Measurements from ENCODE around the gene UQCRC2.

UQCRC2 gene

GRCh38 chr16:22004341-22004740, 51.2 kb downstream of the UQCRC2 start:
- H3K4me3 ChIP-seq (ENCODE audit: low read depth, low read length), result no peak overlapping the region
- no peak for DNase-seq (ENCODE audit: low read depth)
- TF ChIP-seq CTCF (IDR thresholded peaks at IDR 0.05; ENCODE audit: control insufficient read depth, extremely low read depth, insufficient read depth), result no peak

- TF ChIP-seq CTCF (IDR thresholded peaks at IDR 0.05; ENCODE audit: control insufficient read depth, extremely low read depth, insufficient read depth), result no peak
- H3K4me3 ChIP-seq (ENCODE audit: low read depth, low read length), result no peak overlapping the region
- no peak for DNase-seq (ENCODE audit: low read depth)
These were observed 52.6 kb downstream of the UQCRC2 start for GRCh38 chr16:22005746-22006145.

DNA sequence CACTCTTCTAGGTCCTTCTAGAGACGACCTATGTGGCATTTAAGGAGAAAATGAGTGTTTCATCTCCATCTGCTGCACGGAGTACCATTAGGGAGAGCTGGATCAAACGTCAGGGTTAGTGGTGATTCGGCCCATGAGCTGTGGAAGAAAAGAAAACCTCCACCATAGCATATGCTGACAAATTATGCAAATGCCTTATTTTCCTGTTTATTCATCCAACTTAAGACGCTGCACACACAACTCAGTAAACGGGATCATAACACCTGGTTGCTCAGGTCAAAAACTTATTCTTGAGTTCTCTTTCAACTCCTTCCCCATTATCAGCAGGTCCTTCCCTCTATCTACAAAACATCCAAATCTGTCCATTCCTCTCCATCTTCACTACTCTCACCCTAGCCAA, 53.5 kb downstream of the UQCRC2 start:
- DNase-seq (ENCODE audit: low read depth), result no peak
- peak overlapping the region; percentile 78 for H3K4me3 ChIP-seq (ENCODE audit: low read depth, low read length)
- TF ChIP-seq CTCF (IDR thresholded peaks at IDR 0.05; ENCODE audit: control insufficient read depth, extremely low read depth, insufficient read depth), result no peak

- TF ChIP-seq CTCF (IDR thresholded peaks at IDR 0.05; ENCODE audit: control insufficient read depth, extremely low read depth, insufficient read depth), result no peak
- peak overlapping the region; percentile 78 for H3K4me3 ChIP-seq (ENCODE audit: low read depth, low read length)
- no peak for DNase-seq (ENCODE audit: low read depth)
These were observed 54.0 kb downstream of the UQCRC2 start for GRCh38 chr16:22007159-22007508.

GRCh38 chr16:22007509-22008214, 54.5 kb downstream of the UQCRC2 start, which contains the start of gene MOSMO:
MOSMO (plus strand) TSS chr16:22008111; CDS start chr16:22008302, 191 bp downstream.
- no peak for TF ChIP-seq CTCF (IDR thresholded peaks at IDR 0.05; ENCODE audit: control insufficient read depth, extremely low read depth, insufficient read depth)
- no peak for DNase-seq (ENCODE audit: low read depth)
- H3K4me3 ChIP-seq (ENCODE audit: low read depth, low read length), result peak within 1 kb of the TSS; percentile 88

DNA sequence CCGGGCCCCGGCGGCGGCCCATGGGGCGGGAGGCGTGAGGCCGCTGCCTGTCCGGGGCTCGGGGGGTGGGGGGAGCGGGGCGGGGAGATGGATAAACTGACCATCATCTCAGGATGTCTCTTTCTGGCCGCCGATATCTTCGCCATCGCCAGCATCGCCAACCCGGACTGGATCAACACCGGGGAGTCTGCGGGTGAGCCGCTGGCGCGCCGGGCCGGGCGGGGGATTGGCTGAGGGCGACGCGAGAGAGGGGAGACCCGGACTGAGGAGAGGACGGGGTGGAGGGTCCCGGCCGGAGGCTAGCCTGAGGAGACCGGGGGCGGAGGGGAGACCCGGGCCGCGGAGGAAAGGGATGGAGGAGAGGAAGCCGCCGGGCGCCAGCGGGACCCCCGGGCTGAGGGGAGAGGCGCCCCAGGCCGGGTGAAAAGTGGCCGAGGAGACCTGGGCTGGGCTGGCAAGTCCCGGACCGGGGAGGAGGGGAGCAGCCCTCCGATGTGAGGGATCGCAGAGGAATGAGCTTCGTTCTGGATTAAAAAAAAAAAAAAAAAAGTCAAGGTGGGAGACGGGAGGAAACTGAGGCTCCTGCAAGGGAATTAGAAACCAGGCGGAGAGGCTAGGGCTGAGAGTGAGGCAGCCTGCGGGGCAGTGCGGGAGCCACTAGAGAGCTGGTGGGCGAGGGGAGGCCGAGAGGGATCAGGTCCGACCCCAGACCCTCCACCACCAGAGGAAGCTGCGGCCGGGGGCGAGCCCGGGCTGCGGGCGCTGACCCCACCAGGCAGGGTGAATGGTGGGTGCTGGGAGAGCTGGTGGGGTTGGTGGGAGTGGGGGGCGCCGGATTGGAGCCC, 55.3 kb downstream of the UQCRC2 start:
- no peak for DNase-seq (ENCODE audit: low read depth)
- TF ChIP-seq CTCF (IDR thresholded peaks at IDR 0.05; ENCODE audit: control insufficient read depth, extremely low read depth, insufficient read depth), result no peak

More for the DNA sequence above, 55.3 kb downstream of the UQCRC2 start:
- peak overlapping the region; percentile 88 for H3K4me3 ChIP-seq (ENCODE audit: low read depth, low read length)

All from LNCaP clone FGC (cell line).